ENCODE measurements around the gene DHDDS.

- no peak for TF ChIP-seq CTCF (IDR thresholded peaks at IDR 0.05)
- no peak for TF ChIP-seq POLR2A (IDR thresholded peaks at IDR 0.05)
These were observed 2.1 kb downstream of the DHDDS start for GRCh38 chr1:26434161-26434752.
